ENCODE measurements around the gene UBE2O.

Gene UBE2O

DNA sequence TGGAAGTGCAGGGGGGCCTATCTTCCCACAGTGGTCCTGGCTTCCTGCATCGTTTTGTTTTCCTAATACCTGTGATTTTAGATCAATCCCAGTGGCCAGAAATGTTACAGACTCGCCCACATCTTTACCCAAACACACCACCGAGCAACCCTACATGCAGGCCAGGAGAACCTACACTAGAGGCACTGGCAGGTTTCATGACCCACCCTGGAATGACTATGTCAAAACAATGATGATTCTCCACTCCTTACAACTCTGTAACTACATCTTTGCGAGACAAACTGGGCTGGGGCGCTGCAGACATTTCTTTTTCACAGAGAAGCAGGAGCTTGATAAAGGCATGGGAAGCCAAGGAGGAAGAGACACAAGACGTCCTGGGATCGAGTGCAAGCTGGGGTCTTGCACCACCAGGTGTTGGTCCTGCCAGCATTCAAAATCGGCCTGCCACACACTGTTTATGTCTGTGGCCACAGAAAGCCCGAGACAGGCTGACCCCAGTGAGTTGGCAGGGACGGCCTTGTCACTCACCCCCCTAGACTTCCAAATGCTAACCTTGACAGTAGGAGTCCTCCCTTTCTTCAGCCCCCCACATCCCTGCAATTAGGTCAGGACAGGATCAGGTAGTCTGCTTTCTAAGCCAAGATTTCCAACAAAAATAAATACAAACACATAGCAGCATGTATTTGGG lies 32.5 kb downstream of the UBE2O start:
- Histone ChIP-seq H3K9me3 (ENCODE audit: control insufficient read depth, insufficient read depth, low read depth, low read length) (no peaks in the 10 kb centered on the region), H3K9ac (ENCODE audit: low read length) (no peak overlapping the region), H3K4me3 (ENCODE audit: low read depth, low read length) (no peak overlapping the region), H3K27me3 (ENCODE audit: control insufficient read depth, insufficient read depth, low read length) (no peaks in the 10 kb centered on the region), H3K4me1 (ENCODE audit: control insufficient read depth, insufficient read depth, low read length) (peaks cover 13% of the 10 kb centered on the region), H3K27ac (ENCODE audit: low read depth, low read length) (no peak overlapping the region), H3K36me3 (ENCODE audit: control insufficient read depth, insufficient read depth, low read length) (peaks cover 9% of the 10 kb centered on the region)

DNA sequence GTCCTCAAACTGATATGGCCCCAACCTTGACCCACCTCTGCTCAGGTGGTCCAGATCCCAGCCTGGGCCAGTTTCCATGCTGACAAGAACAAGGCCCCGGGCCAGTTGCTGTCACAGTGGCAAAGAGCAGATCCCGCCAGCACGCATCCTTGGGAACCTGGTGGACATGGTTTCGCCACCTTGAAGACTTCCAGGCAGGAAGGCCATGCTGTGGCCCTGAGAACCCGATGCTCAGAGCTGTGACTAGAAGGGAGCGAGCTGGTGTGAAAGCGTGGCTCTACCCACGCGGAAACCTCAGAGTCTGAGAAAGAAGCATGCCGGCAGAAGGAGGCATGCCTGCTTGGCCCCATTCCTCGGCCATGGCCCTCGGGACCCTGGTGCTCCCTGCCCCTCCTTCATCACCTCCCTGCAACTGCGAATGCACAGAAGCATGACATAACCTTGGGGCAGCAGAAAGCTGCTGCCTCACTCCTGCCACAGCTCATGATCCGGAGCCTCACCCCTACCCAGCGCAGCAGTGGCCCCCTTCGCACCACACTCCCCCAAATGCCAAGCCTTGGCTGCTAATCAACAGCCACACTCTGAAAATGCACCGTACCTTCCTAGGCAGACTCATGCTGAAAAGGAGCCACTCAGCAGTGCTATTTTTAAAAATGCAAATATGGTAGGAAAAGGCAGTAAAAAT lies 33.2 kb downstream of the UBE2O start:
- Histone ChIP-seq H3K9ac (ENCODE audit: low read length) (no peak overlapping the region), H3K4me1 (ENCODE audit: control insufficient read depth, insufficient read depth, low read length) (peaks cover 19% of the 10 kb centered on the region), H3K27ac (ENCODE audit: low read depth, low read length) (no peak overlapping the region; the same call in 1 of the 2 replicates)

DNA sequence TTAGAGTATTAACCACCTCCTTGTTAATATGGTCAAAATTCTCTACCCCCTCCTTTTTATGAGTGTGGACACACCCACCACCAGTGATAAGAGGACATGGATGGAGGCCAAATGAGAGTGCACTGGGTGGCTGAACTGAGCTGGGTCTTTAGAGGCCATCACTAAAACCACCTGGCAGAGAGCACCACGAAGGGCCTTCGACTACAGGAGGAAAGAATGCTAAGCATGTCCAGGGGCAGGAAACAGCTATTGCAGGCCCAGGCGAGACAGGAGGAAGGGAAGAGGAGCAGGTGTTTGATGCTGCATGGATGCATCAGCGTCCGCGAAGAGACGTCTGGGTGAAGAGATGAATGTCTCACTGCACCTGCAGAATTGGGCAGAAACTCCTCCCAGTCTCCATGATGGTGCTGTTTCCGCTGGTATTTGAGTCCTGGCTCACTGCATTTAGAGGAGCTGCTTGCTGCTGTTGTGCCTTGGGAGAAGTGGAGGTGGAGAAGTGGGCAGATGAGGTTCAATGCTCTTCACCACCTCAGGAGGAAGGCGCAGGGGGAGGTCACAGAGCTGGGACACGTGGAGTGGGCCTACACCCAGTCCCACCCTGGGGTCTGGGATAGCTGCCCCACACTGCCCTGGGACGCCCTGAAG lies 35.3 kb downstream of the UBE2O start:
- H3K36me3 ChIP-seq (ENCODE audit: control insufficient read depth, insufficient read depth, low read length), result peaks cover 9% of the 10 kb centered on the region
- peaks cover 31% of the 10 kb centered on the region for H3K4me1 ChIP-seq (ENCODE audit: control insufficient read depth, insufficient read depth, low read length)
- no peak overlapping the region for H3K27ac ChIP-seq (ENCODE audit: low read depth, low read length)
- H3K9me3 ChIP-seq (ENCODE audit: control insufficient read depth, insufficient read depth, low read depth, low read length), result no peaks in the 10 kb centered on the region
- no peak overlapping the region for H3K4me3 ChIP-seq (ENCODE audit: low read depth, low read length)
- no peak overlapping the region for H3K9ac ChIP-seq (ENCODE audit: low read length)
- H3K27me3 ChIP-seq (ENCODE audit: control insufficient read depth, insufficient read depth, low read length), result no peaks in the 10 kb centered on the region

More for the DNA sequence above, 33.2 kb downstream of the UBE2O start:
- H3K27me3 ChIP-seq (ENCODE audit: control insufficient read depth, insufficient read depth, low read length), result no peaks in the 10 kb centered on the region
- no peak overlapping the region for H3K4me3 ChIP-seq (ENCODE audit: low read depth, low read length)
- H3K9me3 ChIP-seq (ENCODE audit: control insufficient read depth, insufficient read depth, low read depth, low read length), result no peaks in the 10 kb centered on the region
- H3K36me3 ChIP-seq (ENCODE audit: control insufficient read depth, insufficient read depth, low read length), result peaks cover 9% of the 10 kb centered on the region

DNA sequence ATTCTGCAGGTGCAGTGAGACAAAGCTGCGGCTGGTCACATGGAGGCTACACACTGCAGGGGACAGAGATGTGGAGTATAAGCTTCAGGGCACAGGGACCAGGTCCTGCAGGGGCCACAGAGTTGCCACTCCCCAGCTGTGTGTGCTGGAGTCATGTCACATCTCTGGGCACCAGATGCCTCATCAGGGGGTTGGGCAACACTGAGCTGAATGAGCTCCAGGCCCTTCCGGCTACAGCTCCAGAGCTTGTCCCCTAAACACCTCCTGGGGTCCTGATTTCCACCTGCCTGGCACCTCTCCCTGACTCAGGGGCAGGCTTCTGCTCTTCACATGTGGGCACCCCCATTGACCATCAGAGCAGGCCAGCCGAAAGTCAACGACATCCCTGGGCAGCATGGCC lies 36.1 kb downstream of the UBE2O start:
- Histone ChIP-seq H3K4me1 (ENCODE audit: control insufficient read depth, insufficient read depth, low read length) (peaks cover 30% of the 10 kb centered on the region), H3K27ac (ENCODE audit: low read depth, low read length) (no peak overlapping the region), H3K9me3 (ENCODE audit: control insufficient read depth, insufficient read depth, low read depth, low read length) (no peaks in the 10 kb centered on the region), H3K27me3 (ENCODE audit: control insufficient read depth, insufficient read depth, low read length) (no peaks in the 10 kb centered on the region), H3K4me3 (ENCODE audit: low read depth, low read length) (no peak overlapping the region), H3K9ac (ENCODE audit: low read length) (no peak overlapping the region), H3K36me3 (ENCODE audit: control insufficient read depth, insufficient read depth, low read length) (peaks cover 13% of the 10 kb centered on the region)

DNA sequence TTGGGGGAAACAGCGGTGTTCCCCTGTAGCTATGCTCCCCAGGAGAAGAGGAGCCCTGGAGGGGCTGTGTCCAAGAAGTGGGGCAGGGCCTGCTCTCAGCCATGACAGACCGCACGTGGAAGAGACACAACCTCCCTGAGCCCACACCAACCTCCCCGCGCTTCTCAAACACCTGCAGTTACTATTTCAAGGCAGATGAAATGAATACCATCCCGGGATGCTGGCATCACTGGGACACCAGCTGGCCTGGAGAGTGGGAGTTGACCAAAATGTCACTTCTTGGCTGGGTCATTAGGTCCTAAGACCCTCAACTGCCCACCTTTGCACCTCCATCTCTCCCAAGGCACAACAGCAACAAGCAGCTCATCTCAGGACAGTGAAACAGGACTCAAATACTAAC lies 36.5 kb downstream of the UBE2O start:
- Histone ChIP-seq H3K36me3 (ENCODE audit: control insufficient read depth, insufficient read depth, low read length) (peaks cover 12% of the 10 kb centered on the region), H3K4me3 (ENCODE audit: low read depth, low read length) (no peak overlapping the region), H3K4me1 (ENCODE audit: control insufficient read depth, insufficient read depth, low read length) (peaks cover 26% of the 10 kb centered on the region), H3K27ac (ENCODE audit: low read depth, low read length) (no peak overlapping the region), H3K9me3 (ENCODE audit: control insufficient read depth, insufficient read depth, low read depth, low read length) (no peaks in the 10 kb centered on the region), H3K27me3 (ENCODE audit: control insufficient read depth, insufficient read depth, low read length) (no peaks in the 10 kb centered on the region), H3K9ac (ENCODE audit: low read length) (no peak overlapping the region)

DNA sequence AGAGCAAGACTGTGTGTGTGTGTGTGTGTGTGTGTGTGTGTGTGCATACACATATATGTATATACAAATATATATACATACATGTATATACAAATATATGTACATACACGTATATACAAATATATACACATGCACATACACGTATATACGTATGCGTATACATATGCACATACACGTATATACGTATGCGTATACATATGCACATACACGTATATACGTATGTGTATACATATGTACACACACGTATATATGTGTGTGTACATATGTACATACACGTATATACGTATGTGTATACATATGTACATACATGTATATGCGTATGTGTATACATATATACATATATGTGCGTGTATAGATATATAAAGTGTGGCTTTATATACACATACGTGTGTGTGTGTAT lies 37.2 kb downstream of the UBE2O start:
- Histone ChIP-seq H3K36me3 (ENCODE audit: control insufficient read depth, insufficient read depth, low read length) (peaks cover 12% of the 10 kb centered on the region), H3K9me3 (ENCODE audit: control insufficient read depth, insufficient read depth, low read depth, low read length) (no peaks in the 10 kb centered on the region), H3K9ac (ENCODE audit: low read length) (no peak overlapping the region), H3K27ac (ENCODE audit: low read depth, low read length) (no peak overlapping the region), H3K27me3 (ENCODE audit: control insufficient read depth, insufficient read depth, low read length) (no peaks in the 10 kb centered on the region), H3K4me3 (ENCODE audit: low read depth, low read length) (no peak overlapping the region), H3K4me1 (ENCODE audit: control insufficient read depth, insufficient read depth, low read length) (peaks cover 24% of the 10 kb centered on the region)

DNA sequence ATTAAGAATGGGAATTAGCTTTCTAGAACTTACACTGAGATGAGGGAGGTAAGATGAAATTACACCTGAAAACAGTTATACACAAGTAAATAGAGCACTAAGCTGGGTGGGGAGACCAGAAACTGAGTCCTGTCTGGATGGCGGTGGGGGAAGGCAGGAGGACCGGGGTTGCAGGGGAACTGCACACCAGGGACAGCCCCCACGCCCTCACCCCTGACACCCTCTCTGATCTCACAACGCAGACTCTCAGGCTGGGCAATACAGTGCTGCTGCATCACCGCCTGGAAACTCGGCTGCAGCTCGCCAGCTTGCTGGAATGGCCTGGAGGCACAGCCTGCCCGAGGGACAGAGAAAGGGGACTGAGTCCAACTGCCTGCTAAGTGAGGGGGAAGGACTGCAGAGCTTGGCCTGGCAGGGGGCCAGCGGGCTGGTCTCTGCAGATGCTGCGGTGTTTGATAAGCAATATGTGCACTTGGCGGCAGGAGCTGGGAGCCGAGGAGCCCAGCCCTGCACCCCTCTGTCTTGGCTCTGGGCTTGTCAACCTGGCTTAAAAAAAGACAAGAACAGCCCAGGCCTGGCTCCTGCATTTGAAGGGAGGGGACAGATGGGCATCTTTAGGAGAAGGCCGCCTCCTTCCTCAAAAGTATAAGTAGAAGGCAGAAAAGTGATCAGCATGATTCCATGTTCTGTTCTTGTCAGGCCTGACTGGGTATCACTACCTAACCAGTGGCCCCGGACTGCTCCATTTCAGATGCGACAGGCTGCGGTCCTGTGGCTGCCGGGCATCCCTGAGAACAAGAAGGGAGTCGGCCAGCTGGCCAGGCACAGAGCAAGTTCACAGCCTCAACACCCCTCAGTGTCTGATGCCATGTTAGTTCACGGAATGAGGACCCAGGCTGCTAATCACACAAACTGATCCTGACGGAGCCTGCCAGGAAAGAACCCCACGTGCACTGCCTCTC lies 38.3 kb downstream of the UBE2O start:
- no peaks in the 10 kb centered on the region for H3K27me3 ChIP-seq (ENCODE audit: control insufficient read depth, insufficient read depth, low read length)
- no peak overlapping the region for H3K4me3 ChIP-seq (ENCODE audit: low read depth, low read length)
- no peak overlapping the region for H3K9ac ChIP-seq (ENCODE audit: low read length)
- H3K9me3 ChIP-seq (ENCODE audit: control insufficient read depth, insufficient read depth, low read depth, low read length), result no peaks in the 10 kb centered on the region
- H3K4me1 ChIP-seq (ENCODE audit: control insufficient read depth, insufficient read depth, low read length), result peaks cover 18% of the 10 kb centered on the region
- no peak overlapping the region for H3K27ac ChIP-seq (ENCODE audit: low read depth, low read length)
- peaks cover 17% of the 10 kb centered on the region for H3K36me3 ChIP-seq (ENCODE audit: control insufficient read depth, insufficient read depth, low read length)

DNA sequence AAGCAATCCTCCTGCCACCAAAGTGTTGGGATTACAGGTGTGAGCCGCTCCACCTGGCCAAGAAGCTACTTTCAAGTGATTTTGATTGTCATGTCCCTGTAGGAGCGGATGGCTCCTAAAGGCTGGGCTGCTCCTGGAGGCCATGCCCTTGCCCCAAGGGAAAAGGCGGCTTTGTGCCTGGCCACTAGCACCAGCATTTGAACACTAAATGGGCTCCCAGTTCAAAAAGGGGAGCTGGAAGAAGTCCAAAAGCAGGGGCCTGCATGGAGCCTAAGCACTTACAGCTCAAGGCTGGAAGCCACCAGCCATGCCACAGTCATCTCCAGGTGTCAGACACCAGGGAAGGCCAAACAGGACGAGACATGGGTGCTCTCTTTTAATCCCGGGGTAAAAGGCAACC lies 41.7 kb downstream of the UBE2O start:
- Histone ChIP-seq H3K27me3 (ENCODE audit: control insufficient read depth, insufficient read depth, low read length) (no peaks in the 10 kb centered on the region), H3K9me3 (ENCODE audit: control insufficient read depth, insufficient read depth, low read depth, low read length) (no peaks in the 10 kb centered on the region), H3K4me3 (ENCODE audit: low read depth, low read length) (no peak overlapping the region), H3K9ac (ENCODE audit: low read length) (no peak overlapping the region), H3K4me1 (ENCODE audit: control insufficient read depth, insufficient read depth, low read length) (peaks cover 18% of the 10 kb centered on the region), H3K27ac (ENCODE audit: low read depth, low read length) (no peak overlapping the region), H3K36me3 (ENCODE audit: control insufficient read depth, insufficient read depth, low read length) (peaks cover 17% of the 10 kb centered on the region)

DNA sequence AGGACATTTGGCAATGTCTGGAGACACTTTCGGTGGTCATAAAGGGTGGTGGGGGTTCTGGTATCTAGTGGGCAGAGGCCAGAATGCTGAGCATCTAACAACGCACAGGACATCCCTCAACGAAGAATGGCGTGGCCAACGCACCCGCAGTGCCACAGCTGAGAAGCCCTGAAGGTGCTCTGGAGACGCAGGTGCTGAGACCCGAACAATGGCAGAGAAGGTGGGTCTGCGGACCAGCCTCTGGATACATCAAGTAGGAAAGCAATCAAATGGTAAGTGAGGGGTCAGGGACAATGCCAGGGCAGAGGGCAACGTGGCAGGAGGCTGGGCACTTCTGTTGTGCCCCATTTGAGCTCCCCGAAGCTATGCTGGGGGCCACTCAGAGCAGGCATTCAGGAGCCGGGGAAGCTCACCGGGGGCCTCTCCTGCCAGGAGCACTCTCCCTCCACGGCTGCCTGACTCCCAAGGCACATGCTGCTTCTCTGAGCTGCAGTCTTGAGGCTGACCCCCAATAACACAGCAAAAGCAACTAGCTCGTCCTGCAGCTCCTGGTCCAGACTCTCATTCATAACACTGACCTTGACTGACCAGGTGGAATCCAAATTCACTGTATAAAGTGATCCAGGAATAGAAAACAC lies 42.5 kb downstream of the UBE2O start:
- H3K4me1 ChIP-seq (ENCODE audit: control insufficient read depth, insufficient read depth, low read length), result peaks cover 18% of the 10 kb centered on the region
- H3K9ac ChIP-seq (ENCODE audit: low read length), result no peak overlapping the region
- no peaks in the 10 kb centered on the region for H3K27me3 ChIP-seq (ENCODE audit: control insufficient read depth, insufficient read depth, low read length)
- H3K36me3 ChIP-seq (ENCODE audit: control insufficient read depth, insufficient read depth, low read length), result peaks cover 18% of the 10 kb centered on the region
- no peak overlapping the region for H3K27ac ChIP-seq (ENCODE audit: low read depth, low read length)
- no peak overlapping the region for H3K4me3 ChIP-seq (ENCODE audit: low read depth, low read length)
- no peaks in the 10 kb centered on the region for H3K9me3 ChIP-seq (ENCODE audit: control insufficient read depth, insufficient read depth, low read depth, low read length)

DNA sequence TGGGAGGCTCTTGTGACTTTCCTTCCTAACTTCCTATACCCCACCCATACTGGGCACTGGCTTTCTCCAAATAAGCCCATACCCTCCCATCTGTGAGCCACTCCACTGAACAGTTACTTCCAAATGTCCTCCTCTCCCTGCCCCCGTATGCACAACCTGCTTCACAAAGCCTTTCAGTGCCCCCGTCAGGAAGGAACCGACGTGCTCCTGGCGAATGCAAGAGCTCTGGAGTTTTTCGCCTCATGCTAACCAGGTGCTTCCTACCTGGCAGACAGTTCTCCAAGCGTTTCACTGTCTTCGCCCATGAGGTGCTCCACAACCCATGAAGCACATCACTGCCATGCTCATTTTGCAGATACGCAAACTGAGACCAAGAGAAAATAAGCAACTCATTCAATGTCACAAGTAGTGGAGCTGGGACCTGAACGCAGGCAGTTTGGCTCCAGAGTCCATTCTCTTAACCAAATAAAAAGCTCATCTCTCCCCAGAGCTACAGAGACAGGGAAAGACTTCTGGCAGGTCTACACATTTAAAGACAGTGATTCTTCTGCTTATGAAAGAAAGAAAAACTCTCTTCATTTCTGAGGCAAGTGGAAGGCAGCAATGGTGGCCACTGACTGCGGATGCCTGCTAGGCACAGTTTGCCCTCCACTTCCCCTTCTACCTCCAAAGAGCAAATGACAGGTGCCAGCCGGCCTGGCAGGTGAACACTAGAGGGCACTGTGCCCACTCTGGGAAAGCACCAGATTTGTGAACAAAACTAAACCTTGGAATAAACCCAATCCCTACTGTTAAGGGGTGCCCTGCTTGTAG lies 44.7 kb downstream of the UBE2O start:
- Histone ChIP-seq H3K9ac (ENCODE audit: low read length) (no peak overlapping the region), H3K36me3 (ENCODE audit: control insufficient read depth, insufficient read depth, low read length) (peaks cover 40% of the 10 kb centered on the region), H3K4me3 (ENCODE audit: low read depth, low read length) (no peak overlapping the region), H3K27ac (ENCODE audit: low read depth, low read length) (no peak overlapping the region), H3K4me1 (ENCODE audit: control insufficient read depth, insufficient read depth, low read length) (no peaks in the 10 kb centered on the region), H3K9me3 (ENCODE audit: control insufficient read depth, insufficient read depth, low read depth, low read length) (no peaks in the 10 kb centered on the region), H3K27me3 (ENCODE audit: control insufficient read depth, insufficient read depth, low read length) (no peaks in the 10 kb centered on the region)
